Measurements from ENCODE around the gene MYT1. TPM values are rescaled to one million over a fixed set of nuclear protein-coding genes. Genes with fewer than 3 reads are reported as not detected.

The MYT1 gene
- total RNA-seq, 4 donors from 2014 or later: not detected

GRCh38 chr20:64237316-64237715 lies 73.1 kb downstream of the MYT1 start:
- TF ChIP-seq EP300 (IDR thresholded peaks at IDR 0.05) (no peak), POLR2AphosphoS5 (IDR thresholded peaks at IDR 0.05) (no peak), POLR2A (IDR thresholded peaks at IDR 0.05; ENCODE audit: low read depth) (no peak)
- TF ChIP-seq, protein P1, sequence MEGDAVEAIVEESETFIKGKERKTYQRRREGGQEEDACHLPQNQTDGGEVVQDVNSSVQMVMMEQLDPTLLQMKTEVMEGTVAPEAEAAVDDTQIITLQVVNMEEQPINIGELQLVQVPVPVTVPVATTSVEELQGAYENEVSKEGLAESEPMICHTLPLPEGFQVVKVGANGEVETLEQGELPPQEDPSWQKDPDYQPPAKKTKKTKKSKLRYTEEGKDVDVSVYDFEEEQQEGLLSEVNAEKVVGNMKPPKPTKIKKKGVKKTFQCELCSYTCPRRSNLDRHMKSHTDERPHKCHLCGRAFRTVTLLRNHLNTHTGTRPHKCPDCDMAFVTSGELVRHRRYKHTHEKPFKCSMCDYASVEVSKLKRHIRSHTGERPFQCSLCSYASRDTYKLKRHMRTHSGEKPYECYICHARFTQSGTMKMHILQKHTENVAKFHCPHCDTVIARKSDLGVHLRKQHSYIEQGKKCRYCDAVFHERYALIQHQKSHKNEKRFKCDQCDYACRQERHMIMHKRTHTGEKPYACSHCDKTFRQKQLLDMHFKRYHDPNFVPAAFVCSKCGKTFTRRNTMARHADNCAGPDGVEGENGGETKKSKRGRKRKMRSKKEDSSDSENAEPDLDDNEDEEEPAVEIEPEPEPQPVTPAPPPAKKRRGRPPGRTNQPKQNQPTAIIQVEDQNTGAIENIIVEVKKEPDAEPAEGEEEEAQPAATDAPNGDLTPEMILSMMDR (IDR thresholded peaks at IDR 0.05): no peak
- H3K36me3 ChIP-seq: no peaks in the 10 kb centered on the region
- intact Hi-C loops (cut with DNase I): no loop called here
- H3K4me3 ChIP-seq: no peak overlapping the region
- 95% methylated on average over 10 of the region's 17 CpGs for WGBS
- DNase-seq (ENCODE audit: extremely low spot score): no peak
- H3K27ac ChIP-seq (replicated peaks in 1 of 4): no peak overlapping the region
- peaks cover 0 to 16% (median 0%) of the 10 kb centered on the region in 4 donors for H3K4me1 ChIP-seq
- no peaks in the 10 kb centered on the region for H3K27me3 ChIP-seq
- no peaks in the 10 kb centered on the region for H3K9me3 ChIP-seq

DNA sequence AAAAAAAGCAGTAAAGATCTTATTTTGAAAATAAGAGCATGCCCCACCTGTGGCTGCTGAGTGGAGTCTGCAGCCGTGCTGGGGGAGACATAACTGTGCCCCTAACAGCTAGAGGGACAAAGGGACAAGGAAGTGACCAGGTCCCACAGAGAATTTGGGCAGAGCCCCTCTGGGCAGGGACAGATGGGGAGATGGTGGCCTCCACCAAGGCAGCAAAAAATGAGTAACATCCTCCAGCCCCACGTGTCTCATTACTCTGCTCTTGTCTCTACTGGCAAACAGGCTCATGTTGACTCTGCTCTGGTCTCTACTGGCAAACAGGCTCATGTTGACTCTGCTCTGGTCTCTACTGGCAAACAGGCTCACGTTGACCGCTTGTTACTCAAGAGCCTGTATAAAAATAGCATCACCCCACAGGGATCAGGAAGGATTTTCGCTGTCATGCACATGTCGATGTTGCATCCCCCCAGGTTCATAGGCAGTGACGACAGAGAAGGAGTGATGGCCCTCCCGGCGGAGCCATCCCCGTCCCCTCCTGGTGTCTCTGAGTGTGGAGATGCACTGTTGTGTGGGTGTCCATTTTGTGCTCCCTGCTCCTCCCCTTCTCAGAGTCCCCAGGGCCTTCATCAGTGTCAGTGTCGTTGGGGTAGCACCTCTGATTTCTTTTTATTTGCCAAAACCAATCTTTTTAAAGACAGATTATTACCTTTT lies 74.0 kb downstream of the MYT1 start:
- Histone ChIP-seq H3K4me1 (peaks cover 0 to 10% (median 0%) of the 10 kb centered on the region in 4 donors), H3K9me3 (no peaks in the 10 kb centered on the region), H3K27ac (replicated peaks in 1 of 4) (no peak overlapping the region), H3K36me3 (no peaks in the 10 kb centered on the region), H3K27me3 (no peaks in the 10 kb centered on the region), H3K4me3 (no peak overlapping the region)
- no peak for DNase-seq (ENCODE audit: extremely low spot score)
- TF ChIP-seq, protein P1 (IDR thresholded peaks at IDR 0.05): no peak
- TF ChIP-seq POLR2AphosphoS5 (IDR thresholded peaks at IDR 0.05) (no peak), EP300 (IDR thresholded peaks at IDR 0.05) (no peak), POLR2A (IDR thresholded peaks at IDR 0.05; ENCODE audit: low read depth) (no peak)
- WGBS: 71% methylated on average over 11 of the region's 11 CpGs
- intact Hi-C loops (cut with DNase I): no loop called here

DNA sequence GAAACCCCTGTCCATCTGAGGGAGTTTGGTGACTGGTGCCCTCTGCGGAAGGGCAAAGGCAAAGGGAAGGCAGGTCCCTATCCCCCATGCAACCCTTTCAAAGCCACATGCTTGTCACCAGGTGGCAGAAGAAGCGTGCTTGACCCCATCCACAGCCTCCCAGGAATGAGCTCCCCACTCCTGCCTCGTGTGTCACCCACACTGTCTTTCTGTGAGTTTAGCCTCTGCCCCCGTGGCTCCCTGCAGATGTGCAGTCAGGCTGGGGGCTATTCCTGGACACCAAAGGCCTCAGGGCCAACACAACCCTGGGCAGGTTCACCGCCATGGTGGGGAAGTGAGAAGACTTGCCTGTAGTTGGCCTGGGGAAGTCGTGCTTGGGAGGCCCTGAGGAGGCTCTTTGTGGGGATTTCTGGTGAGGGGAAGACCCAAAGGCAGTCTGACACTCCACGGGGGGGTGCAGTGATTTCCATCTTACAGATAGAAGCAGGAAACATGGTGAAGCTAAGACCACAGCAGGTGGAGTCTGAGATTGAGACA lies 74.7 kb downstream of the MYT1 start:
- intact Hi-C loops (cut with DNase I): no loop called here
- WGBS: 73% methylated on average over 7 of the region's 7 CpGs
- Histone ChIP-seq H3K27me3 (no peaks in the 10 kb centered on the region), H3K27ac (replicated peaks in 1 of 4) (no peak overlapping the region), H3K9me3 (no peaks in the 10 kb centered on the region), H3K4me1 (peaks cover 0 to 10% (median 0%) of the 10 kb centered on the region in 4 donors), H3K4me3 (no peak overlapping the region), H3K36me3 (no peaks in the 10 kb centered on the region)
- TF ChIP-seq POLR2AphosphoS5 (IDR thresholded peaks at IDR 0.05): no peak
- TF ChIP-seq, protein P1 (IDR thresholded peaks at IDR 0.05): no peak
- TF ChIP-seq POLR2A (IDR thresholded peaks at IDR 0.05; ENCODE audit: low read depth): no peak
- TF ChIP-seq EP300 (IDR thresholded peaks at IDR 0.05): no peak
- DNase-seq (ENCODE audit: extremely low spot score): no peak

- no peak for DNase-seq (ENCODE audit: extremely low spot score)
- TF ChIP-seq, protein P1 (IDR thresholded peaks at IDR 0.05): no peak
- TF ChIP-seq EP300 (IDR thresholded peaks at IDR 0.05) (no peak), POLR2AphosphoS5 (IDR thresholded peaks at IDR 0.05) (no peak), POLR2A (IDR thresholded peaks at IDR 0.05; ENCODE audit: low read depth) (no peak)
- H3K36me3 ChIP-seq: no peaks in the 10 kb centered on the region
- peaks cover 0 to 5% (median 0%) of the 10 kb centered on the region in 4 donors for H3K27me3 ChIP-seq
- intact Hi-C loops (cut with DNase I): no loop called here
- peaks cover 0 to 6% (median 0%) of the 10 kb centered on the region in 4 donors for H3K4me1 ChIP-seq
- WGBS: 88% methylated on average over 13 of the region's 19 CpGs
- H3K9me3 ChIP-seq: no peaks in the 10 kb centered on the region
- no peak overlapping the region for H3K27ac ChIP-seq (replicated peaks in 1 of 4)
- H3K4me3 ChIP-seq: no peak overlapping the region
Measured at GRCh38 chr20:64239449-64240242, 75.4 kb downstream of the MYT1 start.
